ENCODE results near the gene STX7.

GRCh38 chr6:132515386-132515785 is 2.5 kb upstream of the STX7 start:
- no peak for TF ChIP-seq PATZ1 (CRISPR knock-in tag; IDR thresholded peaks at IDR 0.05; ENCODE audit: borderline replicate concordance)
- no peak for TF ChIP-seq BACH2 (CRISPR knock-in tag; IDR thresholded peaks at IDR 0.05; ENCODE audit: borderline replicate concordance)
- TF ChIP-seq ESRRG (CRISPR knock-in tag; IDR thresholded peaks at IDR 0.05): no peak
- TF ChIP-seq PPARA (CRISPR knock-in tag; IDR thresholded peaks at IDR 0.05; ENCODE audit: borderline replicate concordance): no peak
- TF ChIP-seq TCF4 (CRISPR knock-in tag; IDR thresholded peaks at IDR 0.05; ENCODE audit: borderline replicate concordance): no peak
- no peak for TF ChIP-seq ZFP3 (CRISPR knock-in tag; IDR thresholded peaks at IDR 0.05)
- no peak for TF ChIP-seq SNAI2 (CRISPR knock-in tag; IDR thresholded peaks at IDR 0.05)
- no peak for TF ChIP-seq ZNF8 (CRISPR knock-in tag; IDR thresholded peaks at IDR 0.05)

All from SK-N-SH treated with all-trans-retinoic acid at 6 μM for 48 hours (cell line).